LNCaP clone FGC (cell line): ENCODE data around the gene ATF1.
"Not testable (repeated sequence)": the region's sequence is repeated elsewhere in the genome, so short reads cannot be mapped to it uniquely, and the experiment has no call there.

Experiments used
- DNase-seq: peaks from one replicate; pipeline ENCODE4 v3.0.0-alpha.2; 2011; ENCODE audit warnings: low read depth
- H3K4me3 ChIP-seq: 2 replicates; pipeline ENCODE4 v1.5.1; 2011; ENCODE audit warnings: mild to moderate bottlenecking, low read depth, low read length, control low read depth
- TF ChIP-seq, protein P1 (sequence below): IDR thresholded peaks from 2 replicates; pipeline ENCODE4 v1.5.1; 2012; ENCODE audit warnings: mild to moderate bottlenecking; ENCODE audit not compliant: control insufficient read depth, insufficient read depth; ENCODE audit errors: extremely low read depth

The ATF1 gene

DNA sequence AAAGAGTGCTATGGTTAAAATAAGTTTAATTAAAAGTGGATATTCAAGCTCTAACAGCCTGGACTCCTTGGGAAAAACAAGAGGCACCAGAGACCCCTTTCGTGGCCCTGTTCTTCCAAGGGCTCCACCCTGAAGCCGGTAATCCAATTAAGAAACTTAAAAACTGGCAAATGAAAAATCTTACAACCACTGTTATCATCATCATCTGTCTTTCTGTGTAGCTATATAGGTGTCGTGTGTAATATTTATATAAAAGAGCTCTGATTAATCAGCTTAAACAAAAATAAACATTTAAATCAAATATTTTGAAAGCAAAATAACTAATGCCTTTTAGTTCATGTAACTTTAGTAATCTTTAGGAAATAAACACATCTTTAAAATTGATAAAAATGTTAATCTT is 4.5 kb downstream of the ATF1 start:
- TF ChIP-seq, protein P1, sequence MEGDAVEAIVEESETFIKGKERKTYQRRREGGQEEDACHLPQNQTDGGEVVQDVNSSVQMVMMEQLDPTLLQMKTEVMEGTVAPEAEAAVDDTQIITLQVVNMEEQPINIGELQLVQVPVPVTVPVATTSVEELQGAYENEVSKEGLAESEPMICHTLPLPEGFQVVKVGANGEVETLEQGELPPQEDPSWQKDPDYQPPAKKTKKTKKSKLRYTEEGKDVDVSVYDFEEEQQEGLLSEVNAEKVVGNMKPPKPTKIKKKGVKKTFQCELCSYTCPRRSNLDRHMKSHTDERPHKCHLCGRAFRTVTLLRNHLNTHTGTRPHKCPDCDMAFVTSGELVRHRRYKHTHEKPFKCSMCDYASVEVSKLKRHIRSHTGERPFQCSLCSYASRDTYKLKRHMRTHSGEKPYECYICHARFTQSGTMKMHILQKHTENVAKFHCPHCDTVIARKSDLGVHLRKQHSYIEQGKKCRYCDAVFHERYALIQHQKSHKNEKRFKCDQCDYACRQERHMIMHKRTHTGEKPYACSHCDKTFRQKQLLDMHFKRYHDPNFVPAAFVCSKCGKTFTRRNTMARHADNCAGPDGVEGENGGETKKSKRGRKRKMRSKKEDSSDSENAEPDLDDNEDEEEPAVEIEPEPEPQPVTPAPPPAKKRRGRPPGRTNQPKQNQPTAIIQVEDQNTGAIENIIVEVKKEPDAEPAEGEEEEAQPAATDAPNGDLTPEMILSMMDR: no peak
- DNase-seq: no peak
- no peak overlapping the region for H3K4me3 ChIP-seq

- not testable (repeated sequence) for H3K4me3 ChIP-seq, DNase-seq
Observed at GRCh38 chr12:50768813-50769212, 4.9 kb downstream of the ATF1 start.

- TF ChIP-seq, protein P1: no peak
- no peak for DNase-seq
- no peak overlapping the region for H3K4me3 ChIP-seq
Observed at GRCh38 chr12:50771409-50771808, 7.5 kb downstream of the ATF1 start.

DNA sequence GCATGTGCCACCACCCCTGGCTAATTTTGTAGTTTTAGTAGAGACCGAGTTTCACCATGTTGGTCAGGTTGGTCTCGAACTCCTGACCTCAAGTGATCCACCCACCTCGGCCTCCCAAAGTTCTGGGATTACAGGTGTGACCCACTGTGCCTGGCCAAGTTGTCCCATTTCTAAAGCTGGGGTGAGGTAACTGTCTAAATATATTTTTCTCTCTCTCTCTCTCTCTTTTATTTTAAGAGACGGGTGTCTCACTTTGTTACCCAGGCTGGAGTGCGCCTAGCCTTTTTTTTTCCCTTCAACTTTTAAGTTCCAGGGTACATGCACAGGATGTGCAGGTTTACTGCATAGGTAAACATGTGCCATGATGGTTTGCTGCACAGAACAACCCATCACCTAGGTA is 8.6 kb downstream of the ATF1 start:
- TF ChIP-seq, protein P1: no peak
- no peak for DNase-seq
- H3K4me3 ChIP-seq: no peak overlapping the region

- DNase-seq: no peak
- TF ChIP-seq, protein P1: no peak
- no peak overlapping the region for H3K4me3 ChIP-seq
Observed at GRCh38 chr12:50772877-50773276, 9.0 kb downstream of the ATF1 start.

- H3K4me3 ChIP-seq: no peak overlapping the region
- no peak for DNase-seq
- TF ChIP-seq, protein P1: no peak
Observed at GRCh38 chr12:50775251-50775650, 11.3 kb downstream of the ATF1 start.

DNA sequence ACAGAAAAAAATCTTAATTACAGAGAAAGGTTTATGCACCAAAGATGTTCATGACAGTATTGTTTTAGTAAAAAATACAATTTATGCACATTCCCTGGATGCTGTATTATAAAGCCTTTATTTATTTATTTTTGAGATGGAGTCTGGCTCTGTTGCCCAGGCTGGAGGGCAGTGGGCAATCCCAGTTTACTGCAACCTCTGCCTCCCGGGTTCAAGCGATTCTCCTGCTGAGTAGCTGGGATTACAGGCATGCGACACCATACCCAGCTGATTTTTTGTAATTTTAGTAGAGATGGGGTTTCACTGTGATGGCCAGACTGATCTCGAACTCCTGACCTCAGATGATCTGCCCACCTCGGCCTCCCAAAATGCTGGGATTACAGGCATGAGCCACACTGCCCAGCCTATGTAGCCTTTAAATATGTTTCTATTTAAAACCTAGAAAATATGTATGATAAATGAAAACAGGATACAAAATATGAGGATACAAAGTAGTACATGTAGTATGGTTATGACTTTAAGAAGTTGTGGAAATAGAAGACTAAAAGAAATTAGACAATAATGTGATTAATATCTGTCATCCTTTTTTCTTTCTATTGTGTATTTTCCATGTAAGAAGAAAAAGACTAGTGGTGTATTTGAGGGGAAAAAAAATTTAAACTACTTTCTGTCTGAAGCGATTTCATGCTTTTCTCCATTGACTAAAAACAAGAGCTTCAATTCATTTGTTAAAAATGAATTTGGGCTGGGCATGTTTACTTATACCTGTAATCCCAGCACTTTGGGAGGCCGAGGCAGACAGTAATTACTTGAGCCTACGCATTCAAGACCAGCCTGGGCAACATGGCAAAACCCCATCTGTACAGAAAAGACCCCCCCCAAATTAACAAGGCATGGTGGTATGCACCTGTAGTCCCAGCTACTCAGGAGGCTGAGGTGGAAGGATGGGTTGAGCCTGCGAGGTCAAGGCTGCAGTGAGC is 13.1 kb downstream of the ATF1 start:
- DNase-seq: no peak
- TF ChIP-seq, protein P1: no peak
- H3K4me3 ChIP-seq: no peak overlapping the region
